GM12874 (cell line): Measurements from ENCODE around the gene MMP20.

Experiments
- TF ChIP-seq, protein P1 (sequence below): IDR thresholded peaks from 2 replicates; pipeline ENCODE4 v1.5.1; 2011; ENCODE audit warnings: low read depth, mild to moderate bottlenecking, control low read depth, low read length, moderate library complexity; ENCODE audit not compliant: insufficient read depth

The MMP20 gene, protein sequence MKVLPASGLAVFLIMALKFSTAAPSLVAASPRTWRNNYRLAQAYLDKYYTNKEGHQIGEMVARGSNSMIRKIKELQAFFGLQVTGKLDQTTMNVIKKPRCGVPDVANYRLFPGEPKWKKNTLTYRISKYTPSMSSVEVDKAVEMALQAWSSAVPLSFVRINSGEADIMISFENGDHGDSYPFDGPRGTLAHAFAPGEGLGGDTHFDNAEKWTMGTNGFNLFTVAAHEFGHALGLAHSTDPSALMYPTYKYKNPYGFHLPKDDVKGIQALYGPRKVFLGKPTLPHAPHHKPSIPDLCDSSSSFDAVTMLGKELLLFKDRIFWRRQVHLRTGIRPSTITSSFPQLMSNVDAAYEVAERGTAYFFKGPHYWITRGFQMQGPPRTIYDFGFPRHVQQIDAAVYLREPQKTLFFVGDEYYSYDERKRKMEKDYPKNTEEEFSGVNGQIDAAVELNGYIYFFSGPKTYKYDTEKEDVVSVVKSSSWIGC

GRCh38 chr11:102625177-102625576 lies at the start of gene MMP20:
Gene MMP20 (minus strand): TSS chr11:102625332. CDS start chr11:102625319, 13 bp downstream.
- TF ChIP-seq, protein P1, sequence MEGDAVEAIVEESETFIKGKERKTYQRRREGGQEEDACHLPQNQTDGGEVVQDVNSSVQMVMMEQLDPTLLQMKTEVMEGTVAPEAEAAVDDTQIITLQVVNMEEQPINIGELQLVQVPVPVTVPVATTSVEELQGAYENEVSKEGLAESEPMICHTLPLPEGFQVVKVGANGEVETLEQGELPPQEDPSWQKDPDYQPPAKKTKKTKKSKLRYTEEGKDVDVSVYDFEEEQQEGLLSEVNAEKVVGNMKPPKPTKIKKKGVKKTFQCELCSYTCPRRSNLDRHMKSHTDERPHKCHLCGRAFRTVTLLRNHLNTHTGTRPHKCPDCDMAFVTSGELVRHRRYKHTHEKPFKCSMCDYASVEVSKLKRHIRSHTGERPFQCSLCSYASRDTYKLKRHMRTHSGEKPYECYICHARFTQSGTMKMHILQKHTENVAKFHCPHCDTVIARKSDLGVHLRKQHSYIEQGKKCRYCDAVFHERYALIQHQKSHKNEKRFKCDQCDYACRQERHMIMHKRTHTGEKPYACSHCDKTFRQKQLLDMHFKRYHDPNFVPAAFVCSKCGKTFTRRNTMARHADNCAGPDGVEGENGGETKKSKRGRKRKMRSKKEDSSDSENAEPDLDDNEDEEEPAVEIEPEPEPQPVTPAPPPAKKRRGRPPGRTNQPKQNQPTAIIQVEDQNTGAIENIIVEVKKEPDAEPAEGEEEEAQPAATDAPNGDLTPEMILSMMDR: no peak

GRCh38 chr11:102669664-102670063 lies 44.5 kb upstream of the MMP20 start:
- TF ChIP-seq, protein P1: no peak

DNA sequence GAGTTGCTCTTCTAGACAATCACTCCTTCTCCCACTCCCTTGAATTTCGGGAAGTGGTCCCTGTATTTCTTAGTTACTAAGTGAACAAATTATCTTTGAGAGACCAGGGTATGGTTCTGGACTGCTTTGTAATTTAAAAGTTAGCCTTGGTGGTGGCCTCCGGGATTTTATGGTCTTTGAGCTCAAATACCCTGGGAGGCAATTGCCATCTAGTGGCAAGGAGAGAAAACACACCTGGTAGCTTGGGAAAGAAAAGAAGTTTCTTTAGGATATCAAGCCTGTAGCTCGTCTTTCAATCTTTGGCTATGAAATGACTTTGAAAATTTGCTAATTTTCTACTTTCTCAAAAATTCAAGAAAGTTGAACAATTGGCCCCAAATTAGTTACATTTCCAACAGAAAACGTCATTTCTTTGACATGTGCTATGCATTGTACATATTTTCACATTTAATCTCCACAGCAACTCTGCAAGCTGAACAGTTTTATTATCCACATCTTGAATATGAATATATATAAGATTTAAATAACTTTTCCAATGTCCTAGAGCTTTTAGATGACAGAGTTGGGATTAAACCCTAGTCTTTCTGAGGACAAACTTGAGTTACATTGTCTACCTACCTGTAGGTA lies 41.3 kb upstream of the MMP20 start:
- TF ChIP-seq, protein P1: peak; percentile 72

- TF ChIP-seq, protein P1: peak; percentile 61
These were observed 39.0 kb upstream of the MMP20 start for GRCh38 chr11:102664001-102664752.

DNA sequence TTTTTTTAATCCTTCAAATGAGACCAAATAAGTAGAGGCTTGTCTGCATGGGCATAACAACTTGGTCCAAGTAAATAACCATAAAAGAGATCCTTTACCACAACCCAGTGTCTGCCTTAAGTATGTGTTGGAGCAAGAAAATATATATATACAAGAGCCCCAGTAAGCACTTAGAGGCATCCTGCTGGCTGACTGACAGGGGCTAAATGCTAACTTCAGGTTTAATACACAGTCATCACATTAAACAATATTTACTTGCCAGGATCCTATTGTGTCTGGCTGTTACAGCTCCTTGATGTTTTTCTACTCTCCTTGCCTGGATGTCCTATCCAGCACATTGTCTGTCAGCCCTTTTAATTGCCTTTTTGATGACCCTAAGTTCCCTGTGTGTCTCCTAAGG lies 37.5 kb upstream of the MMP20 start:
- TF ChIP-seq, protein P1: no peak

- TF ChIP-seq, protein P1: no peak
These were observed 35.9 kb upstream of the MMP20 start for GRCh38 chr11:102661040-102661439.

DNA sequence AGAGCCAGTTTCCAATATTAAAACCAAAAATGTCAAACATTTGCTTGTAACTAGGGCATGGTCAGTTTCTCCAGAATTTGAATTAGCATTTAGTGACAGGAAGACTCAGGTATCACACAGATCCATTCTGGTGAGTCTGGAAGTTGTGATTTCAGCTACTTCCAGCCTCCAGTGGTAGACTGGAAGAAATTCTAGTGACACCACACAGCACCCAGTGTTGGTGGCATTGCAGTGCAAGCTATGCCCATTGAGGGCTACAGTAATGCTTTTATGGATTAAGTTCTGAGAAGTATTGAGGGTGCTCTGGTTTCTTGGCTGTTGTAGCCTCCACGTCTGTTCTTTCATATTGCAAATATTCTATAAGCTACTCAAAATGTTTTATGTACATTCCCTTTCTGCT lies 31.4 kb upstream of the MMP20 start:
- TF ChIP-seq, protein P1: no peak
